Amygdala (tissue), 56 donors: ENCODE measurements around the gene RCSD1.

Source experiments
- DNase-seq, 56 donors: peaks; one replicate each; lab custom pipeline; 2025; lab: John Stamatoyannopoulos, UW

The RCSD1 gene

GRCh38 chr1:167617153-167618147 is 12.6 kb upstream of the RCSD1 start:
- peak in 3 of 56 donors; percentile 6 to 34 (median 17) for DNase-seq

- no peak for DNase-seq
These were observed 11.7 kb upstream of the RCSD1 start for GRCh38 chr1:167618366-167618765.

DNA sequence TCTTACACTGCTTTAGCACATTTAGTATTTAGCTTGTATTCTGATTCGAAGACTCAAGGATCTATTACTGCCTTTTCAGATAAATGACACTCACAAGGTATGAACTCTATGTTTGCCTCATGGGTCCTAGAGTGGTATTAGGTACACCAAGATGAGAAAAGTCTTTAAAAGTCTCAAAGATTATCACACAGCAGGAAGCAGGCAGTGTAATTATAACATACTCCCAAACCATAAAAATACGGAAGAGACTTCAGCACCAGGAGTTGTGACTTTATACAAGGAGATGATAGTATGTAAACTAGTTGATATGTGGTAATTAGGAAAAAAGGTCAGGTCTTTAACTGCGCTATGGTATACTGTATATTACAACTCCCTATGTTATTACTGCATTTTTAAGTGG is 11.2 kb upstream of the RCSD1 start:
- no peak for DNase-seq

GRCh38 chr1:167620002-167620401 is 10.0 kb upstream of the RCSD1 start:
- DNase-seq = no peak

- DNase-seq = no peak
These were observed 8.2 kb upstream of the RCSD1 start for GRCh38 chr1:167621780-167622313.

DNA sequence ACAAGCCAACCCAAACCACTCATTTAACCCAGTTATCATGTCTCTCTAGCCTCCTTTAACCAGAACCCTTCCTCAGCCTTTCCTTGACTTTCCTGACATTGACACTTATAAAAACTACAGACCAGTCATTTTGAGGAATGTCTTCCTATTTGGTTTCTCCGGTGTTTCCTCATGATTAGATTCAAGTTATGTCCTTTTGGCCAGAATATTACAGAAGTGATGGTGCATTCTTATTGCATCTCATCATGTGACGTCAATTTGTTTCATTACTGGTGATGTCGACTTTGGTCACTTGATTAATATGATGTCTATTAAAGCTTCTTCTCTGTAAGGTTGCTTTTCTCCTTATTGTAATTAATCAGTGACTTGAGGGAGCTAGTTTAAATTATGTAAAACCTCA is 6.1 kb upstream of the RCSD1 start:
- no peak for DNase-seq

- DNase-seq = no peak
These were observed 4.8 kb upstream of the RCSD1 start for GRCh38 chr1:167625040-167625823.

- peak in 2 of 56 donors; percentile 27 to 40 for DNase-seq
These were observed 2.5 kb upstream of the RCSD1 start for GRCh38 chr1:167627615-167627864.

GRCh38 chr1:167627865-167628641 is 2.0 kb upstream of the RCSD1 start:
- no peak for DNase-seq

DNA sequence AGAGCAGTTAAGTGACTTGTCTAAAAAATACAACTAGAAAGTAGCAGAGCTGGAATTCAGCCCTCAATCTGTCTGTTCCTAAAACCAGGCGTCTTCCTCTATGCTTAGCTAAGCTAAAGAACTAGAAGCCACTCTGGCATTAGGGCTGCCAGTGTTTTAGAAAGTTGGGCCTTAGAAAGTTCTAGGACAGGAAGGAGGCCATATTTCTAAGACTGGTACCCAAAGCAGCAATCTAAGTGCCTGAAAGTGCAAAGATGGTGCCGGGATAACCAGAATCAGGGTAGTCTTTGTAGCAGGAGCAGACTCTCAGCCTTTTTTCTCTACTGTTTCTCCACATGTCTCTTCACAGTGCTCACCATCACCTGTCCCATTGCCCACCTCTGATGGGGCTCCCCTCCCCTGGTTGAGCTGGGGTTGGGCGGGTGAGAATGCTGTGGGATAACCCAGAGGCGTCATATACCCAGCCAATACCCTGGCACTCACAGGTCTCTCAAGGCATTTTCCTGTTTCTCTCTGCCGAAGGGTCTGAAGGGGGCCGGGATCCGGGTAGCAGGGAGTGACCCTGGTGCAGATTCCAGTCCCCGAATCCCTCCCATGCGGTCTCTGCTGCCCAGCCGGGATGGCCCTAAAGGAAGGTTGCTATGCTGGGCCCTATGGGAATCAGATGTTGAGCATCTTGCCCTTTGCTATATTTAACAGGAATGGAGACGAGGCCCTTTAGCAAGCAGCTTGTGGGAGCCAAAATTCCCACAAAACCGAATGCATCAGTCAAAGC is 1.1 kb upstream of the RCSD1 start:
- no peak for DNase-seq

- peak in 6 of 56 donors; percentile 7 to 69 (median 20) for DNase-seq
These were observed 745 bp downstream of the RCSD1 start for GRCh38 chr1:167630568-167631385.

- DNase-seq = no peak
These were observed 1.4 kb downstream of the RCSD1 start for GRCh38 chr1:167631386-167631935.

DNA sequence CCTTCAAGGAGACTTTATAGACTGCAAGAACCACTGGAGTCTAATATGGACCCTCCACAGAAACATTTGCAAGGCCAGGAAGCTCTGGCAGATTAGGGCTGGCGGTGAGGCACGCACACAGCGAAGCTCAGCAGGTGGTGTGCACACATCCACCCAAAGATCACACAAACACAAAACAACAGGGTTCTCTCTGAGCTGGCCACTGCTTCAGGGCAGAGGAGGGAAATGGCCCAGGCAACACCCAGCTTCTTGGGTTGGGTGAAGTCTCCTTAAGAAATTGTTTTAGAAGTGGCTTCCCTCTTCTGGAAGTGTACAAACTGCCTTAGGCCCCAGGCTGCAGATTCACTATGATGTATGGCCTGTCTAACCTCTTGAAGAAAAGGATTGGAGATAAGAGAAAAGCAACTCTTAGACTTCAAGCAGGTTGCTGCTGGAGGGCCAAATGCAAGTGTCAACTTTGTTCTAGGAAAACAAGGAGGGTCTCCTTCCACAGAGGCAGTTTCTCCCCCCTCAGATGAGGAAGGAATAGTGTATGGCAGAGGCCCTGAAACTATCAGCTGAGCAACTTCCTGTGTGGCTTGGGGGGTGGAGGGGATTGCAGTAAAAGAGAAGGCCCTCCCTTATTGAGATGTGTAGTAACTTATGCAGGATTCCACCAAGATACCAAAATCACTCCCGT is 2.0 kb downstream of the RCSD1 start:
- DNase-seq = no peak

DNA sequence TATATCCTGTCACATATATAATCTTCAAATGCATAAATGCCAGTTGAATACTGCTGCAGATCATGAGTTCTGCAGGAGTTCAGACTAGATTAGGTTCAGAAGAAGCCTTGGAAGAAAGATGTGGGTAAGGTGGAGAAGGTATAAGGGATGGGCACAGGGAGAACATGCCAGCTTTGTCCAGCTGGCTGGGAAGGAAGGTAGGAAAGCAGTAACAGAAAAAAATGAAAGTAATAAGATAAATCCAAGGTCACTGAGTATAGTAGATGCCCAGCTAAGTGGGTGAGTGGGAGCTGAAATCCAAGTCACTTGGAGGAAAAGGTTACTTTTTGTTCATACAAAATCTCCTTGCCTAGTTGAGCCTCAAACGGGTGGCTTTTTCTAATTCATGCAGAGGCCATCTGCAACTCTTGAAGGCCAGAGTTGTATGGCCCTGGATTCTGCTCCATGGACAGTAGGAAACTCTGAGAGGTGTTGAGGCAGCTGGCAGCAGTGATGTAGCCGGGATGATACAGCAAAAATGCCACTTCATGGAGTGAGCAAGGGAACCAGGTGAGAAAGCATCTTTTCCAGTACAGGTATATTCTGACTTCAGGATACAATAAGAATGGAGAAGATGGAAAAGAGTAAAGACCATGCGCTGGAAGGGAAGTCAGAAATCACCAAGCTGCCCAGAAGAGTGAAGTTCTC is 3.4 kb downstream of the RCSD1 start:
- DNase-seq = no peak

DNA sequence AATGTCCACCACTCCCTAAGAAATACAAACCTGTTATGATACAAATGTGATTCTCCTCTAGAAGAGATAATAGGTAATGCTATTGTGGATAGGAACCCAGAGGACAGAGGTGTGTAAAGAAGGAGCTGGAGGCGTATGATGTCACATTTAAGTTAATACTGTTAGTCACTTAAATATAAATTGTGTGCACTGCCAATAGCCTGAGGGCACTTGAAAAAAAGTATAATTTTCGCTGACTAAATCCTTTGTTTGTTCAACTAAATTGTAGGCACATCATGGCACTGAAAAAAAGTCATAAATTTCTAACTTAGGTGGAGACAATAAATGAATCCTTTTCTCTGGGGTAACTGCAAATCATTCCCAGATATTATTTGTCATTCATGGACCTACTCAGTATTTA is 4.4 kb downstream of the RCSD1 start:
- DNase-seq = no peak

GRCh38 chr1:167635156-167635648 is 5.2 kb downstream of the RCSD1 start:
- DNase-seq = peak in 7 of 56 donors; percentile 7 to 39 (median 21)

- DNase-seq = no peak
These were observed 5.9 kb downstream of the RCSD1 start for GRCh38 chr1:167635941-167636340.
